GM23248 (cell line): ENCODE results near the gene SAXO1.

Source experiments
- EZH2 ChIP-seq: fragments of 200-600 bp; sonication (generic); IDR thresholded peaks from 2 replicates; pipeline ENCODE4 v1.6.1; 2018; ENCODE audit warnings: antibody characterized with exemption, mild to moderate bottlenecking; ENCODE audit not compliant: insufficient read depth, poor library complexity, severe bottlenecking
- EZH2phosphoT487 ChIP-seq: fragments of 200-600 bp; sonication (generic); IDR thresholded peaks from 2 replicates; pipeline ENCODE4 v1.6.1; 2018; ENCODE audit warnings: antibody characterized with exemption, moderate library complexity, mild to moderate bottlenecking, low read depth; ENCODE audit not compliant: insufficient read depth

GRCh38 chr9:19030899-19031298, 2.1 kb downstream of the SAXO1 start:
- TF ChIP-seq EZH2phosphoT487 = no peak
- TF ChIP-seq EZH2 = no peak
